RWPE2 (cell line): ENCODE results near the gene THBS4.

ENCODE experiments used
- ATAC-seq: fragments of 200-7000 bp; cut with Tn5 transposase; 3 replicates; pipeline ENCODE4 v1.9.1; 2021; ENCODE audit warnings: low read depth
- DNase-seq: peaks from one replicate; pipeline ENCODE4 v3.0.0-alpha.2; 2020; ENCODE audit warnings: low spot score
- H3K27ac ChIP-seq: fragments of 450-650 bp; 2 replicates; pipeline ENCODE4 v1.5.1; 2017; ENCODE audit warnings: mild to moderate bottlenecking; ENCODE audit not compliant: poor library complexity, severe bottlenecking
- H3K27me3 ChIP-seq: fragments of 250-450 bp; sonication (Bioruptor Pico); 2 replicates; pipeline ENCODE4 v1.5.1; 2021; ENCODE audit warnings: mild to moderate bottlenecking, moderate library complexity; ENCODE audit not compliant: insufficient read depth, poor library complexity, severe bottlenecking
- H3K36me3 ChIP-seq: fragments of 250-450 bp; sonication (Bioruptor Pico); 2 replicates; pipeline ENCODE4 v1.5.1; 2020; ENCODE audit warnings: low read depth, mild to moderate bottlenecking, moderate library complexity
- H3K4me1 ChIP-seq: fragments of 250-450 bp; sonication (Bioruptor Pico); 2 replicates; pipeline ENCODE4 v1.5.1; 2021; ENCODE audit warnings: mild to moderate bottlenecking, moderate library complexity; ENCODE audit not compliant: insufficient read depth, poor library complexity, severe bottlenecking
- H3K4me3 ChIP-seq: fragments of 250-450 bp; sonication (Bioruptor Pico); 2 replicates; pipeline ENCODE4 v1.5.1; 2021; ENCODE audit warnings: mild to moderate bottlenecking, moderate library complexity; ENCODE audit not compliant: severe bottlenecking
- H3K9me3 ChIP-seq: fragments of 250-450 bp; sonication (Bioruptor Pico); 2 replicates; pipeline ENCODE4 v1.5.1; 2021; ENCODE audit warnings: mild to moderate bottlenecking, moderate library complexity; ENCODE audit not compliant: severe bottlenecking
- TF ChIP-seq, protein P1 (sequence below): fragments of 450-650 bp; IDR thresholded peaks from one replicate; pipeline ENCODE4 v1.5.1; 2017; ENCODE audit warnings: mild to moderate bottlenecking, moderate library complexity; ENCODE audit not compliant: poor library complexity, severe bottlenecking

The THBS4 gene

DNA sequence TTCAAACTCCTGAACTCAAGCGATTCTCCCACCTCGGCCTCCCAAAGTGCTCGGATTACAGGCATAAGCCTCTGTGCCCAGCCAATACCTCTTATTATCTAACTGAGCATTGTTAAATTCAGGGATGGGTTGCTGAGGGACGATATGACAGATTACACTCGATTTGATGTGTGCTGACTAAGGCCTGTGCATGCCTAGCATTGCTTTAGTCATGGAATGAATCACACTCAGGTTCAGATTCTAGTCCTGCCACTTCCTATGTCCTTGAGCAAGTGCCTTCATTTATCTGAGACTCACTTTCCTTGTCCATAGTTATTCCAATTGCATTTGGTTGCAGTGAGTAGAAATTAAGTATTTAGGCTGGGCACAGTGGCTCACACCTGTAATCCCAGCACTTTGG lies 19.5 kb downstream of the THBS4 start:
- Histone ChIP-seq H3K4me3 (no peak overlapping the region), H3K9me3 (no peaks in the 10 kb centered on the region), H3K27ac (peak overlapping the region; percentile 35), H3K4me1 (peaks cover 18% of the 10 kb centered on the region), H3K36me3 (no peaks in the 10 kb centered on the region), H3K27me3 (no peaks in the 10 kb centered on the region)
- ATAC-seq (peak; percentile 96), DNase-seq (no peak)
- TF ChIP-seq, protein P1, sequence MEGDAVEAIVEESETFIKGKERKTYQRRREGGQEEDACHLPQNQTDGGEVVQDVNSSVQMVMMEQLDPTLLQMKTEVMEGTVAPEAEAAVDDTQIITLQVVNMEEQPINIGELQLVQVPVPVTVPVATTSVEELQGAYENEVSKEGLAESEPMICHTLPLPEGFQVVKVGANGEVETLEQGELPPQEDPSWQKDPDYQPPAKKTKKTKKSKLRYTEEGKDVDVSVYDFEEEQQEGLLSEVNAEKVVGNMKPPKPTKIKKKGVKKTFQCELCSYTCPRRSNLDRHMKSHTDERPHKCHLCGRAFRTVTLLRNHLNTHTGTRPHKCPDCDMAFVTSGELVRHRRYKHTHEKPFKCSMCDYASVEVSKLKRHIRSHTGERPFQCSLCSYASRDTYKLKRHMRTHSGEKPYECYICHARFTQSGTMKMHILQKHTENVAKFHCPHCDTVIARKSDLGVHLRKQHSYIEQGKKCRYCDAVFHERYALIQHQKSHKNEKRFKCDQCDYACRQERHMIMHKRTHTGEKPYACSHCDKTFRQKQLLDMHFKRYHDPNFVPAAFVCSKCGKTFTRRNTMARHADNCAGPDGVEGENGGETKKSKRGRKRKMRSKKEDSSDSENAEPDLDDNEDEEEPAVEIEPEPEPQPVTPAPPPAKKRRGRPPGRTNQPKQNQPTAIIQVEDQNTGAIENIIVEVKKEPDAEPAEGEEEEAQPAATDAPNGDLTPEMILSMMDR: no peak

- Histone ChIP-seq H3K9me3 (no peaks in the 10 kb centered on the region), H3K36me3 (no peaks in the 10 kb centered on the region), H3K27ac (peak overlapping the region; percentile 35), H3K27me3 (no peaks in the 10 kb centered on the region), H3K4me1 (peaks cover 18% of the 10 kb centered on the region), H3K4me3 (no peak overlapping the region)
- DNase-seq: peak; percentile 81
- TF ChIP-seq, protein P1: no peak
- peak; percentile 83 for ATAC-seq
Observed at GRCh38 chr5:80055491-80056170, 20.5 kb downstream of the THBS4 start.

- TF ChIP-seq, protein P1: no peak
- H3K9me3 ChIP-seq: no peaks in the 10 kb centered on the region
- ATAC-seq (no peak), DNase-seq (no peak)
- no peaks in the 10 kb centered on the region for H3K36me3 ChIP-seq
- no peaks in the 10 kb centered on the region for H3K27me3 ChIP-seq
- H3K4me3 ChIP-seq: no peak overlapping the region
- H3K4me1 ChIP-seq: peaks cover 18% of the 10 kb centered on the region
- H3K27ac ChIP-seq: no peak overlapping the region
Observed at GRCh38 chr5:80057099-80057498, 22.0 kb downstream of the THBS4 start.

- TF ChIP-seq, protein P1: no peak
- ATAC-seq (no peak), DNase-seq (no peak)
- H3K4me3 ChIP-seq: no peak overlapping the region
- peaks cover 18% of the 10 kb centered on the region for H3K4me1 ChIP-seq
- H3K9me3 ChIP-seq: no peaks in the 10 kb centered on the region
- no peaks in the 10 kb centered on the region for H3K27me3 ChIP-seq
- H3K36me3 ChIP-seq: no peaks in the 10 kb centered on the region
- H3K27ac ChIP-seq: no peak overlapping the region
Observed at GRCh38 chr5:80057921-80058320, 22.8 kb downstream of the THBS4 start.

DNA sequence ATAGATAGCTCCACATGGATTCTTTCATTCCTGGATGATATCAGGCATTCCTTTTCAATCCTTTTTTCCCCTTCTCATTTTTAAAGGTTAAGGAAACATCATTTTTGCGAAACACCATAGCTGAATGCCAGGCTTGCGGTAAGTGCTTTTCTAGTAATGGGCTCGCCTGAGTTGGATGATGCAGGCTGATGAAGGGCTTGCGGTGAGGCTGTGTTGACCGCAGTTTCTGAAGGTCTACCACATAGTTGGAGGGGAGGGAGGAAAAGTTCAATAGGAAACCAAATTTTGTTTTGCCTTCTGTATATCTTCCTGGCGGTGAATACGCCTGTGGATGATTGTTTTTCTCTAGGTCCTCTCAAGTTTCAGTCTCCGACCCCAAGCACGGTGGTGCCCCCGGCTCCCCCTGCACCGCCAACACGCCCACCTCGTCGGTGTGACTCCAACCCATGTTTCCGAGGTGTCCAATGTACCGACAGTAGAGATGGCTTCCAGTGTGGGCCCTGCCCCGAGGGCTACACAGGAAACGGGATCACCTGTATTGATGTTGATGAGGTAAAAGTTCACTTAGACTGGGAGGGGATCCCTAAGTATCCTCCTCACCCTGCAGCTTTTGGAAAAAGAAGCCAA lies 24.3 kb downstream of the THBS4 start:
- no peaks in the 10 kb centered on the region for H3K27me3 ChIP-seq
- H3K9me3 ChIP-seq: no peaks in the 10 kb centered on the region
- H3K4me1 ChIP-seq: peaks cover 16% of the 10 kb centered on the region
- DNase-seq: no peak
- no peak for ATAC-seq
- H3K36me3 ChIP-seq: no peaks in the 10 kb centered on the region
- H3K4me3 ChIP-seq: no peak overlapping the region
- no peak overlapping the region for H3K27ac ChIP-seq
- TF ChIP-seq, protein P1: no peak
